ENCODE data around the gene NCS1.

NCS1 gene

DNA sequence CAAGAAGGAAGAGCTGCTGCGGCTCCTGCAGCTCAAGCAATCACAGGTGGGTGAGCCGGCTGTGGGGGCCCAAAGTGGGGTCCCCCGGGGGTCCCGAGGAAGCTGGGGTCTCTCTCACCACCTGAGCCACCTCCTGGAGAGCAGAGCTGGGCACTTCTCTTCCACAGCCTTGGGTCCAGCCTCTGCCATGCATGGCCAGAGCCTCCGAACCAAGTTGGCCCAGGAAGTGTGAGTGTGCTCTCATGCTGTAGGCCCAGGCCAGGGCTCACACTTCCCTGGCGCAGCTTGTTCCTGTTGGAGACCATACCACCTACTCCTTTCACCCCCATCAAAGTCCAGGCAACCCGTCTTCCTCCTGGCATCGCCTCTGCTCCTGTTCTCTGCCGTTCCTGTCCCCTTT is 113.1 kb downstream of the NCS1 start:
- Histone ChIP-seq H3K4me1 (ENCODE audit: insufficient read depth, low read length, poor library complexity, severe bottlenecking) (no peaks in the 10 kb centered on the region), H3F3A (ENCODE audit: low read depth) (no peaks in the 10 kb centered on the region), H4K20me1 (ENCODE audit: insufficient read depth, low read length, poor library complexity, severe bottlenecking) (no peaks in the 10 kb centered on the region), H2AFZ (ENCODE audit: low read length) (no peak overlapping the region), H3K9me2 (replicated peaks; ENCODE audit: low read depth, low read length) (no peaks in the 10 kb centered on the region), H3K9me3 (ENCODE audit: insufficient read depth, low read depth, low read length) (no peaks in the 10 kb centered on the region), H3K79me2 (ENCODE audit: insufficient read depth, low read length) (no peaks in the 10 kb centered on the region), H3K9ac (ENCODE audit: low read depth, low read length, poor library complexity, severe bottlenecking) (no peak overlapping the region), H3K4me3 (ENCODE audit: low read length, poor library complexity, severe bottlenecking) (no peak overlapping the region), H3K27me3 (ENCODE audit: insufficient read depth, low read length, poor library complexity, severe bottlenecking) (no peaks in the 10 kb centered on the region), H3K36me3 (ENCODE audit: insufficient read depth, low read length) (no peaks in the 10 kb centered on the region), H3K4me2 (ENCODE audit: low read depth, low read length, poor library complexity, severe bottlenecking) (no peak overlapping the region)
- no peak for TF ChIP-seq EZH2phosphoT487 (IDR thresholded peaks at IDR 0.05; ENCODE audit: borderline replicate concordance)
- TF ChIP-seq, protein P1, sequence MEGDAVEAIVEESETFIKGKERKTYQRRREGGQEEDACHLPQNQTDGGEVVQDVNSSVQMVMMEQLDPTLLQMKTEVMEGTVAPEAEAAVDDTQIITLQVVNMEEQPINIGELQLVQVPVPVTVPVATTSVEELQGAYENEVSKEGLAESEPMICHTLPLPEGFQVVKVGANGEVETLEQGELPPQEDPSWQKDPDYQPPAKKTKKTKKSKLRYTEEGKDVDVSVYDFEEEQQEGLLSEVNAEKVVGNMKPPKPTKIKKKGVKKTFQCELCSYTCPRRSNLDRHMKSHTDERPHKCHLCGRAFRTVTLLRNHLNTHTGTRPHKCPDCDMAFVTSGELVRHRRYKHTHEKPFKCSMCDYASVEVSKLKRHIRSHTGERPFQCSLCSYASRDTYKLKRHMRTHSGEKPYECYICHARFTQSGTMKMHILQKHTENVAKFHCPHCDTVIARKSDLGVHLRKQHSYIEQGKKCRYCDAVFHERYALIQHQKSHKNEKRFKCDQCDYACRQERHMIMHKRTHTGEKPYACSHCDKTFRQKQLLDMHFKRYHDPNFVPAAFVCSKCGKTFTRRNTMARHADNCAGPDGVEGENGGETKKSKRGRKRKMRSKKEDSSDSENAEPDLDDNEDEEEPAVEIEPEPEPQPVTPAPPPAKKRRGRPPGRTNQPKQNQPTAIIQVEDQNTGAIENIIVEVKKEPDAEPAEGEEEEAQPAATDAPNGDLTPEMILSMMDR (conservative IDR thresholded peaks at IDR 0.05; ENCODE audit: low read length): no peak

DNA sequence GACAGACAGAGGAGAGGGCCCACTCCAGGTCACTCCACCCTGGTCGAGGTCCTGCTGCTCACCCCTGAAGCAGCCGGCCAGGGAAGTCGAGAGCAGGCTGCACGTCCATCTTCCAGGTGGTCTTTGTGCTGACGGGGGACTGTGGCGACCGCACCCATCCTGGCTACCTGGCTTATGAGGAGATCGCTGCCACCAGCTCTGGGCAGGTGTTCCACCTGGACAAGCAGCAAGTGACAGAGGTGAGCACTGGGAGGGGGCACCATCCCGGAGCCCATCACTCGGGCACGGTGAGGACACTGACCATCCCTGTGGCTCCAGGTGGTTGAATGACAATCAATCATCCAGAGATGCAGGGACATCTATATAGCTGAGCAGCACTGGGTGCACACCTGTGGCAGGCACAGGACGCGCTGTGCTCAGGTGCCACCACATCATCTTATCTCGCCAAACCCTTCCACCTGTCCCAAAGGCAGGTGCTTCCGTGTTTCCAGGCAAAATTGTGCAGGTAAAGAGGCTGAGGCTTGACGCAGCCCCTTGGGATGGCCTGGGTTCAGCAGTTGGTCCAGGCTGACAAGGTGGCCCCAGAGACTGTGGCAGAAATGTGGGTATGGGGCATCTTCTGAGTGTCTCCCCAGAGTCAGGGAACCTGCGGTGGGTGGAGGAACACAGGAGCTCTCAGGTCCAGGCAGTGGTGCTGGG is 114.0 kb downstream of the NCS1 start:
- no peak for TF ChIP-seq EZH2phosphoT487 (IDR thresholded peaks at IDR 0.05; ENCODE audit: borderline replicate concordance)
- TF ChIP-seq, protein P1 (conservative IDR thresholded peaks at IDR 0.05; ENCODE audit: low read length): no peak
- no peaks in the 10 kb centered on the region for H4K20me1 ChIP-seq (ENCODE audit: insufficient read depth, low read length, poor library complexity, severe bottlenecking)
- H3K4me1 ChIP-seq (ENCODE audit: insufficient read depth, low read length, poor library complexity, severe bottlenecking): no peaks in the 10 kb centered on the region
- no peak overlapping the region for H3K4me2 ChIP-seq (ENCODE audit: low read depth, low read length, poor library complexity, severe bottlenecking)
- H3K9me2 ChIP-seq (replicated peaks; ENCODE audit: low read depth, low read length): no peaks in the 10 kb centered on the region
- H3K9me3 ChIP-seq (ENCODE audit: insufficient read depth, low read depth, low read length): no peaks in the 10 kb centered on the region
- H3K36me3 ChIP-seq (ENCODE audit: insufficient read depth, low read length): no peaks in the 10 kb centered on the region
- no peaks in the 10 kb centered on the region for H3K79me2 ChIP-seq (ENCODE audit: insufficient read depth, low read length)
- H3F3A ChIP-seq (ENCODE audit: low read depth): no peaks in the 10 kb centered on the region
- no peaks in the 10 kb centered on the region for H3K27me3 ChIP-seq (ENCODE audit: insufficient read depth, low read length, poor library complexity, severe bottlenecking)
- no peak overlapping the region for H3K9ac ChIP-seq (ENCODE audit: low read depth, low read length, poor library complexity, severe bottlenecking)
- no peak overlapping the region for H3K4me3 ChIP-seq (ENCODE audit: low read length, poor library complexity, severe bottlenecking)
- no peak overlapping the region for H2AFZ ChIP-seq (ENCODE audit: low read length)

Measured in Loucy (cell line).